GM21390 (cell line): ENCODE data around the gene WNT9B.
"Not testable (repeated sequence)": the region's sequence is repeated elsewhere in the genome, so short reads cannot be mapped to it uniquely, and the experiment has no call there.

Experiments used
- ATAC-seq: cut with Tn5 transposase; IDR thresholded peaks from one replicate; pipeline ENCODE4 v1.9.1; 2021; ENCODE audit not compliant: unreplicated experiment

WNT9B gene

DNA sequence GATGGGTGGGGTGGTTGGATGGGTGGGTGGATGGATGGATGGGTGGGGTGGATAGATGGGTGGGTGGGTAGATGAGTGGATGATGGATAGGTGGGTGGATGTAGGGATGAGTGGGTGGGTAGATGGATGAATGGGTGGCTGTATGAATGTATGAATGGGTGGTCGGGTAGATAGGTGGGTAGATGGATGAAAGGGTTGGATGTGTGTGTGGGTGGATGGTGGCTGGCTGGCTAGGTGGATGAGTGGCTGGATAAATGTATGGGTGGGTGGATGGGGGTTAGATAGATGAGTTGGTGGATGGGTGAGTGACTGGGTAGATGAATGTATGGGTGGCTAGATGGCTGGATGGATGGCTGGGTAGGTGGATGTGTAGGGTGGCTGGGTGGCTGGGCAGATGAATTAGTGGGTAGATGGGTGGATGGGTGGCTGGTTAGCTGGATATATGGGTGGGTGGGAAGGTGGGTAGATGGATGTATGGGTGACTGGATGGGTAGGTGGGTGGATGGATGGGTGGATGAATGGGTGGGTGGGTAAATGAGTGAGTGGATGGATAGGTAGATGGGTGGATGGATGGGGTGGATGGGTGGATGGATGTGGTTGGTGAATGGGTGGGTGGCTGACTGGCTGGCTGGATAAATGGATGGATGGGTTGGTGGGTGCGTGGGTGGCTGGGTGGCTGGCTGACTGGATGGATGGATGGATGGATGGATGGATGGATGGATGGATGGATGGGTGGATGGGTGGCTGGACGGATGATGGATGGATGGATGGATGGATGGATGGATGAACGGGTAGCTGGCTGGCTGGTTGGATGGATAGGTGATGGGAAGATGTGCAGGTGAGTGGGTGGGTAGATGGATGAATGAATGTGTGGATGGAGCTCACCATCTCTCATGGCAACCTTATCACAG, 52.6 kb downstream of the WNT9B start:
- no peak for ATAC-seq

DNA sequence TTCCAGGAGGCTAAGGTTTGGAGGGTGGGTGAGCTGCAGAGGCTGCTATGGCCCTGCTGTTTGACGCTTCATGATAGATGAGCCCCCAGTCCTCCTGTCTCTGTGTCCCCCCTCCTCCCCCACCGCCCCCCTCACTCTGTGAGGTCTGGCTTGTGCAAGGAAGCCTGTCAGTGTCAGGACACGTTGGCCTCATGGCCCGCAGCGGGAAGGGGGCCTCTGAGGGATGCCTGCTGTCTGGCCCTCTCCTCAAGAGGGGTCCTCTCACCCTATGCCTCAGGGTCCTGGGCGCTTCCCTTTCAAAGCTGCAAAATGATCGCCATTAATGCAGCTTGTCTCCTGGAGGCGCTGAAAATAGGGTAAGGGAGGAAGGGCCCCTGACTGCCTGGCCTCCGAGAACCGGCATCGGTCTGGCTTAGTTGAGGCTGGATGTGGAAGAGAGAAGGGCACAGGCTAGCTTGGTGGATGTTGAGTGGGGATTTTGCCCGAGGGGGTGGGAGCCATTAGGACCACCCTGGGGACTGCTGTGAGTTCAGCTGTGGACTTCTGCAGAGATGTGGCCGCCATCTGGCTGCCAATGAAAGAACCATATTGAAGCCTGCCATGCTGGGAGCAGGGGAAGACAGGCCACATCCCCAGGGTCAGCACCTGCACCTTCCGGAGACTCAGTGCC, 56.8 kb downstream of the WNT9B start:
- ATAC-seq: no peak

DNA sequence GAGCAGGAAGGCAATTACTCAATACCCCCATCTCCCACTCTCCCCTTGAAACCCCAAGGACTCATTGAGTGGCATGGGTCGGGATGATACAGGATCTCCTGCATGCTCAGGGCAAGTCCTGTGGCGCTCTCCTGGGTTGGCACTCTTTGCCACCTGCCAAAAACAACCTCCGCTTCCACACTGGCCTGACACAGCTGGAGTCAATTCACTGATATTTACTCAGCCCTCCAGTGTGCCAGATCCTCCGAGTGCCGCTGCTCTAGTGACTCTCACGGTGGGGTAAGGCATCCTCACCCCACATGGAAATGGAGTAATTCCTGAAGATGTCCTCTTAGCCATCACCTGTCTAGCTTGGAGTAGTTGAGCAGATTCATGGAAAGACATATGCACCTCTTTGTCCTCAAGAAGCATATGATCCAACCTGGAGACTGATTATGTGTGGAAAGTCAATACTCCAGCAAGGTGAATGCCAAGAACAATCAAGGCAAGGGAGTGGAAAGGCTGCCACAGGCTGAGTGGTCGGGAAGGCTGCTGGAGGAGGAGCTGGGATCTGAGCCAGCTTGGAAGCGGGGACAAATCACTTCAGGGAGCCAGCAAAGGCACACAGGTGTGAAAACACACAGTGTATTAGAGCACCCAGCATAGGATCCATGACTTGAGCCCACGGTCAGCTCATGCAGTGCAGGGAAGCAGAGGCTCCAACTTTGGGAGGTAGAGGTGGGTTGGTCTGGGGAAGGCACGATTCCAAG, 59.0 kb downstream of the WNT9B start:
- ATAC-seq: no peak

DNA sequence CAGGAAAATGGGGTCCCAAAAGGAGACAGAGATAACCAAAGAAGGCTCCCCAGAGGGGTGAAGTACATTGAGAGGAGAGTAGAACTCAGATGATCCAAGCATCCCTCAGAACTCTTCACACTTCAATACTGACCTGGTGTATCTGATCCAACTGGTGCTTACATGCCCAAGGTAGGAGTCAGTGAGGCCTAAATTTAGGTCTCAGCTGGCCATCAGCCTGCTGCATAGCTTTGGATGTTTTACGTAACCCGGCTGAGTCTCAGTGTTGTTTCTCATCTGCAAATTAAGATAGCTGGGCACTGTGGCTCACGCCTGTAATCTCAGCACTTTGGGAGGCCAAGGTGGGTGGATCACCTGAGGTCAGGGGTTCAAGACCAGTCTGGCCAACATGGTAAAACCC, 59.9 kb downstream of the WNT9B start:
- ATAC-seq: no peak

DNA sequence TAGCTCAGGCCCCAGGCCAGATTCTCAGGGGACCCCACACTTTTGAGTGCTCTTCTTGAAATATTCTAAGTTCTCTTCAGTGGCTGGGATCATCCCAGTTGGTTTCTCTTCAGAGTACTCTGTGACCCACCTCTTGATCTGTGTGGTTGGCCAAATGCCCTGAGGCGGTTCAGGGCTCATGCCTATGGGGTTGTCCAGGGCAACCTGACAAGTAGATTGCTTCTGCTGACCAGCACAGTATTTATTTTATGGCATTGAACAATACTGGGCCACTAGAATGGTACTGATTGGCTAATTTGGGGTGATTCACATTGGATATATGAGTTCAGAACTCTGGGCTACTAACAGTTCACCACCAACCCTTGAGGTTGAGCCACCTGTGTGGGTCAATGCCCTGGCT, 64.2 kb downstream of the WNT9B start:
- ATAC-seq: no peak

DNA sequence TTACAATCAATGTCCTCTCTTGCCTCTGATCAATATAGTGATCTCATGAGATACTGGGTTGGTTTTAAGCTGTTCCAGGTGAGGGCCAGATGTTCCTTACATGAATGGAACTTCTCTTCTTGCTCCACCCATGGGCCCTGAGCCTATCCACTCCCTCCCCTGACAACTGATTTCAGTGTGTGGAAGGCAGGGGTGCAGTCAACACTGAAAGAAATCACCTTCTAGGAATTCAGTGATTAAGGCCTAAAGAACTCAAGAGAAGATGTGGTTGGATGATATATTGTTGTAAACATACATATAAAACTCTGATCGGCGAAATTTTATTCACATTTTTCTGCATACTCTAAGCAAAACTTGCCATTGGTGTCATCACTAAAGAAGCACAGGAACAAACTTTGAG, 64.8 kb downstream of the WNT9B start:
- ATAC-seq: no peak

DNA sequence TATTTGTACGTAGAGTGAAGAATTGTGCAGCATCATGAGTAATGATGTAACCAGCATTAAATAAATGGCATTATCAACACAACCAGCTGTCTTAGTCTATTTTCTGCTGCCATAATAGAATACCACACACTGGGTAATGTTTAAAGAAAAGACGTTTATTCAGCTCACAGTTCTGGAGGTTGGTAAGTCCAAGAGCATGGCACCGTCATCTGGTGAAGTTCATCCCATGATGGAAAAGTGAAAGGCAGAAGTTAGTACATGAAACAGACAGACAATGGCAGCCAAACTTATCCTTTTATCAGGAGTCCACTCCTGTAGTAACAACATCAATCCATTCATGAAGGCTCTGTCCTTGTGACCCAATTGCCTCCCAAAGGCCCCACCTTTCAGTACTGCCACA, 65.2 kb downstream of the WNT9B start:
- ATAC-seq: no peak

DNA sequence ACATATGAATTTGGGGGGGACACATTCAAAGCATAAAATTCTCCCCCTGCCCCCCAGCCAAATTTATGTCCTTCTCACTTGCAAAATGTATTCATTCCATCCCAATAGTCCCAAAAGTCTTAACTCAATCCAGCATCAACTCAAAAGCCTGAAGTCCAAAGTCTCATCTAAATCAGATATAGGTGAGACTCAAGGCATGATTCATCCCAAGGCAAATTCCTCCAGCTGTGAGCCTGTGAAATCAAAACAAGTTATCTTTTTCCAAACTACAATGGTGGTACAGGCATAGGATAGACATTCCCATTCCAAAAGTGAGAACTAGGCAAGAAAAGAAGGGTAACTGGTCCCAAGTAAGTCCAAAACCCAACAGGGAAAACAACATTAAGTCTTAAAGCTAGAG, 65.7 kb downstream of the WNT9B start:
- ATAC-seq: no peak

DNA sequence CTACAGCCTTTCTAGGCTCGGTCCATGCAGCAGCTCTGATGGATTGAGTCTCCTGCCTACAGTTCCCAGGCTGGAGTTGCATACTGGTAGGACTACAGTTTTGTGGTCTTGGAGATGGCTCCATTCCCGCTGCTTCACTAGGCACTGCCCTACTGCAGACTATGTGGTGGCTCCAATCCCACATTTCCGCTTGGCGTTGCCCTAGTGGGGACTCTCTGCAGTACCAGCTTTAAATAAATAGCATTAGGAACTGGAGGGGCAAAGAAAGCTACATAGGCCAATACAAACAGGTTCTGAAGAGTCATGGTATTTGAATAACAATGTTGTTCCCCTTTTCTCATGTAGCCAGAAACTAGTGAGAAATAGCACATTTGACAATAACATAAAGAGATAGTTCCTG, 66.1 kb downstream of the WNT9B start:
- ATAC-seq: no peak

DNA sequence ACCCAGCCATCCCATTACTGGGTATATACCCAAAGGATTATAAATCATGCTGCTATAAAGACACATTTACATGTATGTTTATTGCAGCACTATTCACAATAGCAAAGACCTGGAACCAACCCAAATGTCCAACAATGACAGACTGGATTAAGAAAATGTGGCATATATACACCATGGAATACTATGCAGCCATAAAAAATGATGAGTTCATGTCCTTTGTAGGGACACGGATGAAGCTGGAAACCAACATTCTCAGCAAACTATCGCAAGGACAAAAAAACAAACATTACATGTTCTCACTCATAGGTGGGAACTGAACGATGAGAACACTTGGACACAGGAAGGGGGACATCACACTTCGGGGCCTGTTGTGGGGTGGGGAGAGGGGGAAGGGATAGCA, 70.6 kb downstream of the WNT9B start:
- not testable (repeated sequence) for ATAC-seq

DNA sequence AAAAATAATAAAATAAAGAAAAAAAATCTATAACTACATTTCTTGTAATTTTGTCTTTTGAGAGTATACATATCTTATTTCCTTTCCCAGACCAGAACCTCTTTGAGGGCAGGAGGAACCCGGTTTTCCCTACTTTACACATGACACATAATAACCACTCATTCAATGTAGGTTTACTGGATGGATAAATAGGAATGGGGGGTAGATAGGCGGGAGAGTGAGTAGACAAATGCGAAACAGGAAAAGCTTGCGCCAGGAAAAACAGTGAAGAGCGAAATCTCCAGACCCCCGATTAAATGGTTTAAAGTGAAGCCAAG, 71.1 kb downstream of the WNT9B start:
- no peak for ATAC-seq

DNA sequence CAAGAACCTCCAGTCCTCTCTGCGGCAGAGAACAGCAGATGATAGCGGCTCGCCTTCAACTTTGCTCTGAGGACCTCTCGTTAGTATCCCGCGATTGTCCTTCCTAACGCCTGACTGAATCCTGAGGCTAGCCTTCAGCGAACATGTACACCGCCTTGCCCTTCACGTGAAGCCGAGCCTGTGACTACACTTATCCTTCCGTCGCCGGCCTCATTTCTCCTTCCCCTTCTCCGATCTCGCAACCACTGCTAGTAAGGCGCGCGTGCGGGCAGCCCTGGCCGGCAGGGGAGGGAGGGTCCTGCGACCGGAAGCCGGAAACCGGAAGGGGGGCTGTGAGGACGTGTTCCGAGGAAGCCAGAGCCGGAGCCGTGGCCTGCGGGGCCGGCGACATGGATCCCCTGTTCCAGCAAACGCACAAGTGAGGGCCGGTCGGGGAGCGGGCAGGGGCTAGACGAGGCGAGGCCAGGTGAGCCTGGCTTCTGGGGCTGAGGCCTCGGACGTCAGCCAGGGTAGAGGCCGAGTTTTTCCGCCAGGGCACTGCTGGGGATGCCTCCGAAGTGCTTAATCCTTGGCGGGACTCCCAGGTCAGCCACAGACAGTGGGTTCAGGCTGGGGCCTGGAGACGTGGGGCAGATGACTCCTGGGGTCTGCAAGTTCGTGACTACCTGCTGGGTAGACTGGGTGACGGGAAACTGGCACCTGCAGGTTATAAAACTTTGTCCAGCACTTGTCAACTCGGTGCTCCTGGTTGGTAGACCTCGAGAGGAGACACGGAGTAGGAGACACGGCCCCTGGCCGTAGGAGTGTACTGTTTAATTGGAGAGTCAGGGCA, 71.6 kb downstream of the WNT9B start, which contains the start of gene GOSR2:
TSS of gene GOSR2 (plus strand) at position 357 of the 832 bp plus-strand sequence. CDS start at position 390, 33 bp downstream.
- peak; percentile 81 for ATAC-seq

DNA sequence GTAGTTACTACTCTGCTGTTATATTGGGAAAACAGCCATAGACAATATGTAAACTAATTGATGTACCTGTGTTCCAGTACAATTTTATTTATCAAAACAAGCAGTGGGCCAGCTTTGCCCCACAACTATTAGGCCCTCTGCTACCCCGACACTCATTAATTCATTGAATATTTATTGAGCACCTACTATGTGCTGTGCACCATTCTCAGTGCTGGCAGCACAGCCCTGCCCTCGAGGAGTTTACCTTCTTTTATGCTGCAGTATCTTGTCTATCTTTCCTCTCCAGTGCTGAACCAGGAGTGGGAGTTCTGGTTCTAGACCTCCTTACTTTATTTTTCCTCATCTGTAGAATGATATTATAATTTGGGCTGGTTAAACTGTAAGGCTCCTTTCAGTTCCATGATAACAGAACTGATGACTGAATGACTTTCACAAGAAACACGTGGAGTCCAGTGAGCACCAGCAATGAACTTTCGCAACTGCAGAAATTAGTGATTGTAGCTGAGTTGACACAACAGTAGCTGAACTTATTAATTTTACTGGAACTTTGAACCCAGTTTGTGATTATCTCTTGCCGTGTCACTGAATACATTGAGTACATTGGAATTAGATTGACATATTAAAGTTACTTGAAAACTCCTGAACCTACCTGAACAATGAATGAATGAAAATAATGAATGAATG, 73.9 kb downstream of the WNT9B start:
- ATAC-seq: no peak

DNA sequence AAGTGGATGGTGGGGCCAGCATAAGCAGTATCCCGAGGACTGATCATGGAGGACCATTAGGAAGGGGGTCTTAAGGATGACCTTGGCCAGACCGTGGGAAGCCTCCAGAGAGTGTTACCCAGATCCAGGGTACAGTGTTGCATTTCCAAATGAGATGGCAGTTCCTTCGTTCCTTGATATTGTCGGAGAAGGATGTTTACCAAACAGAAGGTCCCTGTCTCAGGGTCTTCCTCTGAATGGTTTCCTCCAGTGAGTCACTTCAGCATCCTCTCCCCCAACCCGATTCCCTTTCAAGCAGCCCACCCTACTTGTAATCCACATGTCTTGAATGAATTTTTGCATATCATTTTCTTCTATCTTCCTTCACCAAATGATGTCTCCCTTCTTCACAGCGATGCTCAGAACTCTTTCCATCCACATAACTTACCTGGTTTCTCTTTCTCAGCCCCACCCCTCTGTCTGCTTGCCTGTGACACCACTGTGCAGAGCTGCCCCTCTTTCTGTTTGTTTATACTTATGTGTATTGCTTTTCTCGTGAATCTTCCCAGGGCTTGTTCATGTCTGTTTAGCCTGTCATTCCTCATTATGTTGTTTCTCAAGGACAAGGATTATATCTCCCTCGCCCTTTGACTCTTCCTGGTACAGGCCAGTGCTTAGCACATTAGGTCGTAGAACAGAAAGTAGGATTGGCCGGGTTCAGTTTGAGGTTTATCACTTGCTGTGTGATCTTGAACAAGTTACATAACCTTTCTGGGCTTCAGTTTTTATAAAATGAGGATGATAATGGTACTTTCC, 77.3 kb downstream of the WNT9B start:
- ATAC-seq: no peak

DNA sequence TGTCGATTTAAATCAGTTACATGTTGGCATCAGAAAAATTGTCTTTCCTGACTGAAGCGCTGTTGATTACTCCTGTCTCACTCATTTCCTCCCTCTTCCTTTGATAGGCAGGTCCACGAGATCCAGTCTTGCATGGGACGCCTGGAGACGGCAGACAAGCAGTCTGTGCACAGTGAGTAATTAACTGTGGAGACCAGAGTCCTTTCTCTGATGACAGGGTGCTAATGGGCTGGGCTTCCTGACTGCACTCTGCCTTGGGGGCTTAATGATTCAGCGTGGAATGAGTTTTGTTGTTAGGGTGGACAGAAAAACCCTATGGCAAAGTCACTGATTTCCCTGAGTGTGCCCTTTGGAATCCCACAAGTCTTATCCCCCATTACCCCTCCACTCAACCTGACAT, 78.0 kb downstream of the WNT9B start:
- no peak for ATAC-seq

DNA sequence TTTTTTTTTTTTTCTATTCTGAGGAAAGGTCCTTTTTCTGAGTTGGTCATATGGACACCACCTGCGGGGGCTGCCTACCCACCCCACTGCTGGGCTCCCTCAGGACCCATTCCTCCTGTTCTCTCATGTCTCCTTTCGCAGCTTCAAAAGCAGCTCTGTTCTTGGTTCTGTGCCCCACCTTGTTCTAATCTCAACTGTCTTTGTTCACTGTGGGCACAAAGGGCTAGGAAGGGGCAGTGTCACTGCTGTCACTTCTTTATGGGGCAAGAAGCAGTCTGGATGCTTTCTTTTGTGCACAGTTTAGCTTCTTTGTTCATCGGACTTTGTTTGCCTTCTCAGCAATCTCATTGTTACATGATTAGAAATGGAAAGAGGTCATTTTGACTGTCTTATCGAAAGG, 78.7 kb downstream of the WNT9B start:
- ATAC-seq: no peak

DNA sequence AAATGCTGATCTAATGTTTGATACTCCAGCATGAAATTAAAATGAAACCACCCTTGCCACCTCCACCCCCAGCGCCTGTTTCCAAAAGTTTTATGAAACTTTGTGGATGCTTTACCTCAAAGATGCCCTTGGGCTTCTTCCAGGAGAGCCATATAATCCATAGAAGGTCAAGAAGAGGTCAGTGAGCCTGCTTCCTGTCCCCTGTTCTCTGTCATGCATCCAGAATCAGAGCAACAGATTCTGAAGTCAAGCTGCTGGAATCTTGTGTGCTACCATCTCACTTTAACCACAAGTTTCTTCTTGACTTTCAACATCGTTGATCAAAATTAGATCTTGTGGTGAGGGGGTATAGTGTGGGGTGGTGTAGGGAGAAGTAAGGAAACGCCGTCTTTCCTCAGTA, 80.2 kb downstream of the WNT9B start:
- ATAC-seq: no peak

DNA sequence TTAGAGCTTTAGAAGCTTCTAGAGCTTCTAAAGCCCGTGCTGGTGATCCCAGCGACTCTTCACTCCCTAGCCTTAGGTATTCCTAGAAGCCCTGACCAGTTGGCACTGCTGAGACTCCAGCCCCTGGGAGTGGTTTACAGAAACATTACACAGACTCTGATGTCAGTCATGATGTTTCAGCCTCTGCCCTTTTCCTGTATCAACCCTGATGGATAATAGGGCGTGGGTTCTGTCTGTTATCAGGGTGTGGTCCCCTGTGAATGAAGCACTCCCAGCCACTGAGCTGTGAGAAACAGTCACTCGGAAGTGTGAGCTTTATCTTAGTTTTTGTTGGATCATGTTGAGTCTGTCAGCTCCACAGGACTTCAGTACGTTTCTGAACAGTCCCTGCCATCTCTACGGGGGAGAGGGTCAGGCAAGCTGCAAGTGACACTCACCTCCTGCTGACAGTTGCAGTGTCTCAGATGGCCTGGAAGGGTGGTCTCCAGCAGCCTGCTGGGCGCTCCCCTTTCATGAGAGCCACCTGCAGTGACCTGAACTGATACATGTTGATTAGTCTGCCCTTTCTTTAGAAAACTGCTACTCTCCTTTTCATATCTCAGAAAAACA, 84.4 kb downstream of the WNT9B start:
- ATAC-seq: no peak
